Lower leg skin (tissue), 3 donors: ENCODE results near the gene SHLD2.

ENCODE experiments used
- CTCF ChIP-seq, 3 donors: fragments of 450-650 bp; IDR thresholded peaks; one replicate each; pipeline ENCODE4 v1.5.1; 2016; ENCODE audit warnings: antibody characterized with exemption in 3 of 3, mild to moderate bottlenecking in 3 of 3, moderate library complexity in 2 of 3
- POLR2A ChIP-seq, 2 donors: fragments of 450-650 bp; IDR thresholded peaks; one replicate each; pipeline ENCODE4 v1.6.1; 2016 to 2017; ENCODE audit warnings: antibody characterized with exemption in 2 of 2, mild to moderate bottlenecking in 1 of 2, moderate library complexity in 1 of 2

GRCh38 chr10:87066865-87067264 lies 28.1 kb upstream of the SHLD2 start:
- TF ChIP-seq CTCF (IDR thresholded peaks at IDR 0.05) (no peak), POLR2A (IDR thresholded peaks at IDR 0.05) (no peak)
